Left renal cortex interstitium (tissue), 4 donors: ENCODE results near the gene BCL2. TPM values are rescaled to one million over a fixed set of nuclear protein-coding genes. Genes with fewer than 3 reads are reported as not detected.

Experiments used
- DNase-seq, 4 donors: peaks; one replicate each; pipeline ENCODE4 v3.0.0-alpha.2; 2013; ENCODE audit warnings: low read depth in 4 of 4, low spot score in 2 of 4, missing footprints in 1 of 4
- polyA plus RNA-seq, 4 donors: library from polyadenylated mRNA; unstranded; fragments of 120-200 nt; gene quantifications; one replicate each; pipeline ENCODE4 v1.2.1, GENCODE V29; 2013; ENCODE audit not compliant: insufficient read length in 4 of 4

BCL2 gene
- polyA plus RNA-seq, 4 donors, result 22.1 to 27.1 (median 23.5) TPM

DNA sequence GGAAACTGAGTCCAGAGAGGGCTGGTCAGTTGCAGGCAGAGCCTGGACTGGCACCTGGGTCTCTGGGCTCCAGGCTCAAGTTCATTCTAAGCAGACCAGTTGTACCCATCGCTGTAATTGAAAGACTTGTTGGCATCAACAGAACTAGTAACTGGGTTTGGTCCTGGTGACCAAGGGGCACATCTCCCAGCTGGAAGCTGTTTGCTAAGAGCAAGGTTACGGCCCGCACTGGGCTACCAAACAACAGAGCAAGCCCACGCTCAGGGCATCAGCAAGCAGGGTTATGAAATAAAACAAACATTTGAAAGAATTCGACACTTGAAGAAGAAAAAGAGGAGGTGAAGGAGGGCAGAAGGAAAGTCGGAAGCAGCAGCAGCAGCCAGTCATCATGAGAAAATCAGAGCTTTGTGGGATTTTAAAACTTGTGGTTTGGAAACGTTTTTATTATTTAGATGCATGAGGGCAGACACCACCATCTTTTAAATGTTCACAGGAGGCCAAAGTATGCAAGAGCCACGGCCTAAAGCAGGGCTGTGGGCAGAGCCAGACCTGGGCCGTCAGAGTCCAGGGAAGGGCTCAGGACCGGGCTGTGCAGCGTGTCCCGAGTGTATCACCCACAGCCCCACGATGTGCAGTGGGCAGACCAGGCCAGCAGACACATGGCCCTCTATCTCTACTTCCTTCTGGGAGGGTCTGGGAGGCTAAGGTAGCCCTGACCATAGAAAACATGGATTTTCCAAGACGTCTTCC is 220.3 kb downstream of the BCL2 start:
- no peak for DNase-seq

DNA sequence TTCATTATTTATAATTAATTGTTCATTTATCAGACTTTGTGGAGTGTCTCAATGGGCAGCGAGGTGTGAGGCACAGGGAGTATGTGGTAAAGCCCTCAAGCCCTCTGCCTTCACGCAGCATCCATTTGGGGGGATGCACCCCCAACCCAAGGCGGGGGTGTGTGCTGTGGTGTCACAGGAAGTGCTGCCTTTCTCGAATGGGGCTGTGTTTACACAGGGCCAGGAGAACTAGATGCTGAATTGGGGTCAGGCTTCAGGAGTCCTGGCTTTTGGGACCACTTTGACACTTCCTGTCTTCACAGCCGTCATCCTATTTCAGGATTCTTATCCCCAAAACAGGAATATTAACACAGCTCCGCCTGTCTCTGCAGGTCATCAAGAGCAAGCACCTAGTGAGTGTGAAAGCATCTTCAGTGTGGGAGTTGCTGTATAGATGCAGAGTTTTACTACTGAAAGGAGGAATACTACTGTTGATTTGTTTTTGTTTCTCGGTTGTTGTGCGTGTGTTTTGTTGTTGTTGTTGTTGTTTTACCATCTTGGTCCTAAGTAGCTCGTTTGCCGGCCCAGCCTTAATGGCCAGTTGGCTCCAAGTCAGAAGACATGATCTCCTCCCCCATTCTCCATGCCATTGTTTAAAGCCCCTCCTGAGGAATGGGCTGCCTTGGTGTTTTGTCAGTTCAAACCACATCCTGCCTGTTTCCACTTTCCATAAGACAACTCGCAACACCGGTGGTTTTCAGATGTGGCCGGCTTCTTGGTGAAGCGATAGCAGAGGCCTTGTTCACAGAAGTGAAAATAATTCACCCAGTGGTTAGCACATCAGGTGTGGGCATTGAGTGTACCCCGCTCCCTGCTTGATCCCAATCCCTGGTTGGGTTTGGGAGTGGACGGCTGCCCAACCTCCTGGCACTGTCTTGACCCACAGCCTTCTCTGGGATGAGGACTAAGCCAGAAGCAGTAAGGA is 221.3 kb downstream of the BCL2 start:
- DNase-seq, result no peak

DNA sequence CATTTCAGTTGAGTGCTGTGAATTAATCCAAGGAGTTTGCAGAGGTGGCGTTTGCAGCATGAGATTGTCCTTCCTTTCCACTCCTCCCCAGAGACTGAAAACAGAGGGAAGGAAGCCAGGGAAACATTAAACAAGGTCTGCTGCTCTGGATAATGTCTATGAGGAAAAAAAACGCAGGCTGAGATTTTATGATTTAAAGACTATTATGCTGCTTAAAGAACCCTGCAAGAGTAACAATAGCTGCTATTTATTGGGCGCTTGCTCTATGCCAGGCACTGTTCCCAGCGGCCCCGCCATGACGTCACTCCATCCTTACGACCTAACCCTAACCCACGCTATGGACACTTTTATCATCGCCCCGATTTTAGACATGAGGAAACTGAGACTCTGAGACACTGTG is 222.4 kb downstream of the BCL2 start:
- no peak for DNase-seq

DNA sequence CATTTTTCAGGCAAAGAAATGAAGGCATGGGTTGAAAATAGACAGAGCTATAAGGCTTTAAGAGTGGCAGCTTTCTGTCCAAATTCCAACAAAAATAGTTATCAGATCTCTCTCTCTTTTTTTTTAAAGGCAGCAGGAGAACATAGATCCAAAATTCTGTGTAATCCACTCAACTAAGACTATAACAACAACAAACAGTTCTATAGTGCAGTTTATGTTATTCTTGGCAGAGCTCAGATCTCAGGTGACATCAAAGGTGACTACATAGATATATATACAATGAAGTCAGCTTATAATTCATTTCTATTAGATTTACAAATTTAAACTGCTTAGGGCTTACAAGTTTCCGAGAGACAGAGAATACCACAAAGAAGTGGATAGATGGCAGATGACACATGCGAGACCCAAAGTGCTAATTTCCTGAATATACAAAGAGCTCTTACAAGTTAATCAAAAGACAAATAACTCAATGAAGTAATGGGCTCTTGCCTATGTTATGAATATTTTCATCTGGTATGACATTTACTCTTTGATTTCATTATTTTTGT is 223.2 kb downstream of the BCL2 start:
- DNase-seq, result no peak

GRCh38 chr18:63095768-63096167 is 223.8 kb downstream of the BCL2 start:
- no peak for DNase-seq

DNA sequence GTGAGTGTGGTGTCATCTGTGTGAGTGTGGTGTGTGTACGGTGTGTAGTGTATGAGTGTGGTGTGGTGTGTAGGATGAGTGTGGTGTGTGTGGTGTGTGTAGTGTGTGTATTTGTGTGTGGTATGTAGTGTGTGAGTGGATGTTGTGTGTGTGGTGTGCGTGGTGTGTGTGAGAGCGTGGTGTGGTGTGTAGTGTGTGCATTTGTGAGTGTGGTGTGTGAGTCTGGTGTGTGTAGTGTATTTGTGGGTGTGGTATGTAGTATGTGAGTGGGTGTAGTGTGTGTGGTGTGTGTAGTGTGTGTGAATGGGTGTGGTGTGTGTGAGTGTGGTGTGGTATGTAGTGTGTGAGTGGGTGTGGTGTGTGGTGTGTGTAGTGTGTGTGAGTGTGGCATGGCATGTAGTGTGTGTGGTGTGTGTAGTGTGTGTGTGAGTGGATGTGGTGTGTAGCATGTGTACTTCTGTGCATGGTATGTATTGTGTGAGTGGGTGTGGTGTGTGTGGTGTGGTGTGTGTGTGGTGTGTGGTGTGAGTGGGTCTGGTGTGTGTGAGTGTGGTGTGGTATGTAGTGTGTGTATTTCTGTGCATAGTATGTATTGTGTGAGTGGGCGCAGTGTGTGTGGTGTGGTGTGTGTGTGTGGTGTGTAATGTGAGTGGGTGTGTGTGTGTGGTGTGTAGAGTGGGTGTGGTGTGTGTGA is 227.8 kb downstream of the BCL2 start:
- DNase-seq, result no peak

DNA sequence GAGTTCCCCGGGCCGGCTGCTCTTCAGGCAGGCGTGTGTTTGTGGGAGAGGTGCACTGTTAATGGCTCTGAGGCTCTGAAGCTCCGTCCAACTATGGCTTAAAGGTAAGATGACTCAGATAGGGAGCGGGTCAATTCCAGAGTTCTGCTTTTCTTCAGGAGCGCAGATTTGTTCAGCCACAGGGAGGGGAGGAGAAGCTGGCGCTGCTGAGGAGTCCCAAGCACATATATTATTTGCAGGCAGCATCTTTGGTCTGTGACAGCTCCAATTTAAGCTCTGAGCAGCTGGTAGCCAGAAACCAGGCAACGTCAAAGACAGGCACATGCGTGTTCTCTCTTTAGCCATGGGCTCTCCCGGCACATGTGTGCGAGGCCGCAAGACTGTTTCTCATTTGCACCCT is 229.2 kb downstream of the BCL2 start:
- DNase-seq, result no peak

- no peak for DNase-seq
Measured at GRCh38 chr18:63089041-63089440, 230.5 kb downstream of the BCL2 start.

DNA sequence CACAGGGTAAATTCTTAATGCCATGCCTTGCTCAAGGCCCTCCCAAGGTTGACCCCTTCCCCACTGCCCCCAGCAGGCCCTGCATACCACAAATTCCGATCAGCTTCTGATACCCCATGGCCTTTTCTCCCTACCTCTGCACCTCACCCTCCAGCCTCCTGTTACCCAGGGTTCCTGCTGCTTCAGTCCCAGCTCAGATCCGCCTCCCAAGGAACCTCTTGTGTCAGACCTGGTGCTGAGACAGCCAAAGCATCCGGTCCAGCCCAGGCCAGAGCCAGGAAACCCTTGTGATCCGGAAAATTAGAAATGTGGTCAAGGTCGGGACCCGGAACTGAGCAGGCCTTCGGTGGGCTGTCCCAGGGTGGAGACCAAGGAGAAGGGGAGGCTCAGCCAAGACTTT is 231.3 kb downstream of the BCL2 start:
- DNase-seq, result no peak

GRCh38 chr18:63087421-63088230 is 231.9 kb downstream of the BCL2 start:
- DNase-seq, result no peak

GRCh38 chr18:63085611-63086010 is 234.0 kb downstream of the BCL2 start:
- no peak for DNase-seq

DNA sequence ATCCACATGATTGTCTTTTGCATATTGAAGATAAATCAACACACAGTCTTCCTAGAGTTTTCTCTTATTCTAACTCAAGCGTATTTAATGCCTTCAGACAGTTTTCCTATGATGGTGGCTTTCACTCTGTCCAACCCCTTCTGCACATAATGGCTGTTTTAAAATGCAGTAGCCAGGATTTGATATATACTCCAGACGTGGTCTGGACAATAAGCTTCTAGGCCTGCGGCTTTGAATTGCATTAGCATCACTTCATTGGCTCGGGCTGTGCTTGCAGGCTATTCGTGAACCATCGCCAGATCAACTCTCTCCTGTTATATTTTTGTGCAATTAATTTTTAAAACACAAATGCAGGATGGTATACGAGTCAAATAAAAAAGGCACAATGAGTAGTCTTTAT is 235.3 kb downstream of the BCL2 start:
- no peak for DNase-seq

DNA sequence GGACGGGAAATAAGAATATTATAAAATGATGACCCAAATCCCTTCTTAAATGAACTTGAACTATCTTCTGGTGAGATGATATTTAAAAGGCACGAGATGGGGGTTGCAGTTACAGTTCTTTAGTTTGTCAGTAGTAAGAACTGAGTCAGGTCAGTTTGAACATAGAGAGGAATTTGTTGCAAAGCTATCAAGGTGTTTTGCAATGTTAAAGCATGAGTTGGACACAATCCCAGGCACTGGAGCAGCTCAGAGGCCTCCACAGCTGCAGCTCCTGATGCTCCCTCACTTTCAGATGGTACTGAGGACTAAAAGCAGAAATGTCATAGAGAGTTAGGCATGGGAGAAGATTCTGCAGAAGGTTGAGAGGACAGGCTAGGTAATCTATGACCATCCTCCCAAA is 236.0 kb downstream of the BCL2 start:
- no peak for DNase-seq

GRCh38 chr18:63083020-63083531 is 236.5 kb downstream of the BCL2 start:
- no peak for DNase-seq

- DNase-seq, result no peak
Measured at GRCh38 chr18:63082366-63083019, 237.1 kb downstream of the BCL2 start.

GRCh38 chr18:63079114-63079513 is 240.5 kb downstream of the BCL2 start:
- no peak for DNase-seq

DNA sequence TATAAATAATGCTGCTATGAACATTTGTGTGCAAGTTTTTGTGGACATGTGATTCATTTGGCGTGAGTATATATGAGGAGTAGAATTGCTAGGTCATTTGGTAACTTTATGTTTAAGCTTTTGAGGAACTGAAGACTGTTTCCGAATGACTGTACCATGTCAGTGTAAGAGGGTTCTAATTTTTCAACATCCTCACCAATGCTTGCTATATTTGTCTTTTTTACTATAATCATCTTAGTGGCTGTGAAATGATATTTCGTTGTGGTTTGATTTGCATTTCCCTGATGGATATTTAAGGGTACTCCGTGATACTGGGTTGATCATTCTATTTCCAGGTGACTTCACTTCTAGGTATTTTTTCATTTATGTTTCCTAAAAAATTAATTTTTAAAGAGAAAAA is 241.1 kb downstream of the BCL2 start:
- no peak for DNase-seq

GRCh38 chr18:63074981-63075404 is 244.6 kb downstream of the BCL2 start:
- no peak for DNase-seq

DNA sequence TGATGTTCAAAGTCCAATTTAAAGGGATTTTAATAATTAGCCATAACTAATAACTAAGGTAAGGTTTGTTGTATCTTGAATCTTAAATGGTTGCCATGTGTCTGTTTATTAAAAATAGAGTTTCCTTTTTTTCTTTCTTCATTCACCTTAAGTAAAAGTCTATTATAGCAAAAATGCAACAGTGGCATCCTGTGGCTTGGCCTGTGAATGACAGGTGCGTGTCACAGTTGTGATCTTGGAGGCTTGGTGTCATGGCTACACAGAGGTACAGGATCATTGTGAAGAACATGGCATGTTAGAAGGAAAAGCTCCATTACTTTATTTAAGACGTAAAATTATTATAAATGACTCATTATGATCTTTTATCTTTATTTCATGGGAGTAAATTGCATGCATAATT is 246.1 kb downstream of the BCL2 start:
- no peak for DNase-seq
